ENCODE results near the gene ATP8A2. TPM values are rescaled to one million over a fixed set of nuclear protein-coding genes. Genes with fewer than 3 reads are reported as not detected.

Gene ATP8A2
- total RNA-seq, 4 donors from 2014 or later = 0.16 to 0.54 (median 0.26) TPM

- no peak for ATAC-seq
- WGBS, 2 donors (ENCODE audit: low coverage in 1 of 2) = 92 to 96% methylated on average over 5 of the region's 5 CpGs
Observed at GRCh38 chr13:25679936-25680335, 308.2 kb downstream of the ATP8A2 start.

GRCh38 chr13:25682276-25682675 lies 310.5 kb downstream of the ATP8A2 start:
- TF ChIP-seq POLR2AphosphoS5 (IDR thresholded peaks at IDR 0.05) (no peak), POLR2A (IDR thresholded peaks at IDR 0.05) (no peak), EP300 (IDR thresholded peaks at IDR 0.05) (no peak), CTCF (IDR thresholded peaks at IDR 0.05) (no peak)
- H3K36me3 ChIP-seq = no peaks in the 10 kb centered on the region
- ATAC-seq = no peak
- no peaks in the 10 kb centered on the region for H3K9me3 ChIP-seq
- no peak overlapping the region for H3K4me3 ChIP-seq
- 78 to 83% methylated on average over 7 of the region's 9 CpGs for WGBS, 2 donors (ENCODE audit: low coverage in 1 of 2)
- H3K27ac ChIP-seq = no peak overlapping the region
- H3K27me3 ChIP-seq = no peaks in the 10 kb centered on the region
- peaks cover 0 to 2% (median 0%) of the 10 kb centered on the region in 3 donors for H3K4me1 ChIP-seq

More at GRCh38 chr13:25679936-25680335, 308.2 kb downstream of the ATP8A2 start:
- TF ChIP-seq POLR2A (IDR thresholded peaks at IDR 0.05) = no peak
- no peak for TF ChIP-seq CTCF (IDR thresholded peaks at IDR 0.05)
- TF ChIP-seq POLR2AphosphoS5 (IDR thresholded peaks at IDR 0.05) = no peak
- no peaks in the 10 kb centered on the region for H3K36me3 ChIP-seq
- no peaks in the 10 kb centered on the region for H3K9me3 ChIP-seq
- no peaks in the 10 kb centered on the region for H3K27me3 ChIP-seq
- no peak overlapping the region for H3K4me3 ChIP-seq
- H3K4me1 ChIP-seq = no peaks in the 10 kb centered on the region
- H3K27ac ChIP-seq = no peak overlapping the region

GRCh38 chr13:25683056-25683455 lies 311.3 kb downstream of the ATP8A2 start:
- ATAC-seq = no peak
- Histone ChIP-seq H3K9me3 (no peaks in the 10 kb centered on the region), H3K27me3 (no peaks in the 10 kb centered on the region), H3K4me3 (no peak overlapping the region), H3K36me3 (no peaks in the 10 kb centered on the region), H3K27ac (no peak overlapping the region), H3K4me1 (peaks cover 0 to 9% (median 0%) of the 10 kb centered on the region in 3 donors)
- TF ChIP-seq POLR2AphosphoS5 (IDR thresholded peaks at IDR 0.05) (no peak), POLR2A (IDR thresholded peaks at IDR 0.05) (no peak), CTCF (IDR thresholded peaks at IDR 0.05) (no peak), EP300 (IDR thresholded peaks at IDR 0.05) (no peak)
- 91 to 96% methylated on average over 3 to 4 of the region's 4 CpGs for WGBS, 2 donors (ENCODE audit: low coverage in 1 of 2)

GRCh38 chr13:25683662-25684370 lies 312.0 kb downstream of the ATP8A2 start:
- 86 to 91% methylated on average over 5 to 6 of the region's 6 CpGs for WGBS, 2 donors (ENCODE audit: low coverage in 1 of 2)
- Histone ChIP-seq H3K27ac (no peak overlapping the region), H3K4me3 (no peak overlapping the region), H3K4me1 (peaks cover 0 to 9% (median 0%) of the 10 kb centered on the region in 3 donors), H3K36me3 (no peaks in the 10 kb centered on the region), H3K27me3 (no peaks in the 10 kb centered on the region), H3K9me3 (no peaks in the 10 kb centered on the region)
- no peak for TF ChIP-seq POLR2A (IDR thresholded peaks at IDR 0.05)
- TF ChIP-seq POLR2AphosphoS5 (IDR thresholded peaks at IDR 0.05) = no peak
- TF ChIP-seq EP300 (IDR thresholded peaks at IDR 0.05) = no peak
- no peak for TF ChIP-seq CTCF (IDR thresholded peaks at IDR 0.05)
- ATAC-seq = no peak

- TF ChIP-seq CTCF (IDR thresholded peaks at IDR 0.05) = no peak
- H3K9me3 ChIP-seq = no peaks in the 10 kb centered on the region
- H3K27me3 ChIP-seq = no peaks in the 10 kb centered on the region
- no peaks in the 10 kb centered on the region for H3K36me3 ChIP-seq
- ATAC-seq = no peak
- 30 to 86% methylated on average over 1 to 4 of the region's 4 CpGs for WGBS, 2 donors (ENCODE audit: low coverage in 1 of 2)
- peaks cover 0 to 9% (median 0%) of the 10 kb centered on the region in 3 donors for H3K4me1 ChIP-seq
- H3K4me3 ChIP-seq = no peak overlapping the region
- H3K27ac ChIP-seq = no peak overlapping the region
Observed at GRCh38 chr13:25684491-25684890, 312.7 kb downstream of the ATP8A2 start.
